ENCODE results near the gene WRNIP1. TPM values are rescaled to one million over a fixed set of nuclear protein-coding genes. Genes with fewer than 3 reads are reported as not detected.
A peak's percentile ranks its signal among the peaks of the same experiment; 100 is the strongest.

Gene WRNIP1
- total and polyA plus RNA-seq, 9 of the 15 experiments (the other 6 are each of a cell fraction or from before 2014, with no cell fraction given): 13.2 to 63.6 (median 48.6) TPM

- no peak for TF ChIP-seq USF2 (CRISPR knock-in tag; IDR thresholded peaks at IDR 0.05)
- TF ChIP-seq TEAD4 (IDR thresholded peaks at IDR 0.05; ENCODE audit: low read length): no peak
- TF ChIP-seq TEAD4 (CRISPR knock-in tag; IDR thresholded peaks at IDR 0.05; ENCODE audit: borderline replicate concordance): no peak
- no peak for TF ChIP-seq HOMEZ (CRISPR knock-in tag; IDR thresholded peaks at IDR 0.05)
These were observed 6.2 kb upstream of the WRNIP1 start (continued) for GRCh38 chr6:2758980-2759379.

- Histone ChIP-seq H3K9me3 (replicated peaks; ENCODE audit: control insufficient read depth, insufficient read depth, low read depth, low read length) (no peaks in the 10 kb centered on the region; the same call in 1 of the 2 replicates), H3K27ac (ENCODE audit: extremely low read depth, low read depth, low read length) (peak overlapping the region; percentile 18; the same call in 2 of the 3 replicates), H2AFZ (ENCODE audit: low read depth, low read length) (peak overlapping the region; percentile 76), H3K4me3 (no peak overlapping the region), H3K27me3 (ENCODE audit: control insufficient read depth in 2 of 2, insufficient read depth in 2 of 2, low read length in 2 of 2) (no peaks in the 10 kb centered on the region), H3K36me3 (ENCODE audit: control insufficient read depth, insufficient read depth, low read length) (no peaks in the 10 kb centered on the region), H4K20me1 (replicated peaks; ENCODE audit: control insufficient read depth, insufficient read depth, low read length) (peaks cover 2% of the 10 kb centered on the region; the same call in 1 of the 2 replicates), H3K79me2 (ENCODE audit: control insufficient read depth, insufficient read depth, low read length) (peaks cover 9% of the 10 kb centered on the region), H3K9me1 (ENCODE audit: control insufficient read depth, insufficient read depth, low read length) (no peaks in the 10 kb centered on the region), H3K9ac (ENCODE audit: insufficient read depth in 1 of 2, low read depth in 2 of 2, low read length in 2 of 2) (no peak overlapping the region), H3K4me1 (replicated peaks in 1 of 2; ENCODE audit: control insufficient read depth in 2 of 2, insufficient read depth in 2 of 2, low read length in 2 of 2) (peaks cover 14 to 22% of the 10 kb centered on the region in 2 experiments; a peak in 3 of 5 replicates), H3K4me2 (ENCODE audit: insufficient read depth, low read length) (peak overlapping the region; percentile 31; the same call in 1 of the 2 replicates)
- FAIRE-seq (peak; percentile 56), DNase-seq (ENCODE audit: extremely low read depth in 1 of 4, low spot score in 3 of 4) (peak; percentile 49 to 57 (median 52)), ATAC-seq (no peak)
- intact Hi-C loops (cut with micrococcal nuclease): loop anchor here (1.0 kb wide), 1 partner anchor 23 kb away; no protein-coding TSS in a partner anchor
- WGBS (ENCODE audit: insufficient coverage, low coverage, missing lambda C conversion rate): 15% methylated on average over 8 of the region's 8 CpGs
- POLR2A ChIA-PET: interaction anchor here (0.6 to 1.0 kb wide), 5 partner anchors 9 to 225 kb away, joined by 3 to 4 read pairs (median 3); no protein-coding TSS in a partner anchor
- BruUV-seq (replicated peaks): no TSS peak
- in situ Hi-C loops (cut with MboI): no loop called here
- CTCF ChIA-PET (ENCODE audit: low intra/inter-chr PET ratio): interaction anchor here (0.7 to 1.5 kb wide), 2 partner anchors 24 to 657 kb away, joined by 3 read pairs; no protein-coding TSS in a partner anchor
- TF ChIP-seq ZBTB2 (IDR thresholded peaks at IDR 0.05) (no peak), ZMIZ1 (IDR thresholded peaks at IDR 0.05; ENCODE audit: low read depth in 2 of 2, low read length in 2 of 2) (no peak), U2AF2 (optimal IDR thresholded peaks at IDR 0.05; ENCODE audit: low read depth, low read length) (no peak), ZNF584 (CRISPR knock-in tag; IDR thresholded peaks at IDR 0.05; ENCODE audit: low read depth) (no peak), TRIM28 (IDR thresholded peaks at IDR 0.05) (no peak), ARID1B (IDR thresholded peaks at IDR 0.05) (peak; percentile 81)
These were observed 4.0 kb upstream of the WRNIP1 start for GRCh38 chr6:2760882-2761842.
